Measurements from ENCODE around the gene SLC5A4. TPM values are rescaled to one million over a fixed set of nuclear protein-coding genes. Genes with fewer than 3 reads are reported as not detected.

Gene SLC5A4
- total and polyA plus RNA-seq, 10 of the 15 experiments (the other 5 are each of a cell fraction or from before 2014, with no cell fraction given): not detected

- ChIA-PET CTCF (no interaction called here), RAD21 (ENCODE audit: unreplicated experiment) (no interaction called here), POLR2A (no interaction called here), SMC1A (ENCODE audit: uncharacterized antibody, unreplicated experiment) (no interaction called here)
- no peak for DNase-seq (ENCODE audit: low read depth, low spot score)
- Histone ChIP-seq H3K4me3 (no peak overlapping the region), H2AFZ (ENCODE audit: control insufficient read depth, low read depth, low read length) (no peak overlapping the region), H3K79me2 (ENCODE audit: control insufficient read depth, insufficient read depth, low read length) (no peaks in the 10 kb centered on the region), H3K27ac (ENCODE audit: control insufficient read depth, insufficient read depth) (no peak overlapping the region), H3K4me1 (ENCODE audit: control insufficient read depth, insufficient read depth, low read length) (no peaks in the 10 kb centered on the region), H3K36me3 (ENCODE audit: control insufficient read depth in 2 of 2, insufficient read depth in 2 of 2, low read length in 1 of 2) (no peaks in the 10 kb centered on the region), H3K4me2 (ENCODE audit: control insufficient read depth, insufficient read depth) (no peak overlapping the region), H4K20me1 (ENCODE audit: control insufficient read depth, insufficient read depth) (no peaks in the 10 kb centered on the region), H3K27me3 (replicated peaks in 1 of 2; ENCODE audit: control insufficient read depth in 2 of 2, insufficient read depth in 2 of 2, low read length in 1 of 2) (no peaks in the 10 kb centered on the region), H3K9ac (ENCODE audit: control insufficient read depth, insufficient read depth, low read length) (no peak overlapping the region), H3K9me3 (replicated peaks; ENCODE audit: control insufficient read depth, insufficient read depth, low read length) (no peaks in the 10 kb centered on the region)
- no peak for TF ChIP-seq CREM (IDR thresholded peaks at IDR 0.05; ENCODE audit: low read depth)
- no peak for TF ChIP-seq CBFB (IDR thresholded peaks at IDR 0.05; ENCODE audit: low read depth)
- TF ChIP-seq CREB1 (IDR thresholded peaks at IDR 0.05; ENCODE audit: low read depth): no peak
- no peak for TF ChIP-seq BCLAF1 (IDR thresholded peaks at IDR 0.05)
- no peak for TF ChIP-seq SUPT20H (IDR thresholded peaks at IDR 0.05; ENCODE audit: borderline replicate concordance, control insufficient read depth, low read depth, low read length)
- TF ChIP-seq ZNF274 (IDR thresholded peaks at IDR 0.05; ENCODE audit: insufficient read depth, insufficient read length): no peak
- no peak for TF ChIP-seq HDAC2 (IDR thresholded peaks at IDR 0.05)
- TF ChIP-seq IKZF1 (conservative IDR thresholded peaks at IDR 0.05): no peak
- TF ChIP-seq TCF12 (IDR thresholded peaks at IDR 0.05; ENCODE audit: low read depth, low read length): no peak
- TF ChIP-seq POLR2A (IDR thresholded peaks at IDR 0.05; ENCODE audit: low read depth, low read length): no peak
- no peak for TF ChIP-seq ZNF592 (IDR thresholded peaks at IDR 0.05)
- ATAC-seq: no peak
- no TSS peak for BruUV-seq (replicated peaks)
- 38% methylated on average over 7 of the region's 7 CpGs for WGBS (ENCODE audit: insufficient coverage, insufficient replicate concordance, low lambda C conversion rate, missing lambda C conversion rate)
- no peak for FAIRE-seq
- in situ Hi-C loops (cut with MboI): no loop called here
- intact Hi-C loops (cut with micrococcal nuclease; ENCODE audit: unreplicated experiment): no loop called here
Observed at GRCh38 chr22:32226326-32227104, 28.6 kb downstream of the SLC5A4 start.
